K562 (cell line): Measurements from ENCODE around the gene SGO1. TPM values are rescaled to one million over a fixed set of nuclear protein-coding genes. Genes with fewer than 3 reads are reported as not detected.
A peak's percentile ranks its signal among the peaks of the same experiment; 100 is the strongest.

Experiments used
- CHD7 ChIP-seq: fragments of 200-600 bp; sonication (generic); IDR thresholded peaks from one replicate; pipeline ENCODE4 v1.6.1; 2012; ENCODE audit warnings: mild to moderate bottlenecking, low read depth, low read length, inconsistent platforms
- ELF1 ChIP-seq: fragments of 200-800 bp; sonication (Bioruptor generic); IDR thresholded peaks from 2 replicates; pipeline ENCODE4 v1.6.1; 2016; ENCODE audit warnings: missing genetic modification characterization, missing compliant biosample characterization
- RREB1 ChIP-seq: fragments of 250-450 bp; sonication (Bioruptor Pico); IDR thresholded peaks from 2 replicates; pipeline ENCODE4 v1.4.0; 2020
- ZBTB43 ChIP-seq: sonication (generic); formaldehyde crosslinking; IDR thresholded peaks from 2 replicates; pipeline ENCODE4 v1.8.0; 2023; ENCODE audit warnings: mild to moderate bottlenecking, missing genetic modification reagents
- ZBTB7A ChIP-seq: IDR thresholded peaks from 2 replicates; pipeline ENCODE4 v1.6.1; 2011; ENCODE audit warnings: low read depth, mild to moderate bottlenecking, low read length, moderate library complexity, borderline replicate concordance; ENCODE audit not compliant: control insufficient read depth
- ZNF583 ChIP-seq: fragments of 250-450 bp; sonication (Bioruptor Pico); IDR thresholded peaks from 2 replicates; pipeline ENCODE4 v1.4.0; 2020
- ZNF785 ChIP-seq: fragments of 250-450 bp; sonication (Bioruptor Pico); IDR thresholded peaks from 2 replicates; pipeline ENCODE4 v1.4.0; 2020; ENCODE audit warnings: mild to moderate bottlenecking
- polyA plus RNA-seq, 8 experiments: library from polyadenylated mRNA; depleted of rRNA in 4 of 8; stranded (reverse) in 5 of 8; unstranded in 3 of 8; fragments of >200 nt; fragmentation: Nextera tagmentation in 2 of 8; fragmentation: Illumina TruSeq in 1 of 8; extraction: Ambion mirVana in 2 of 8; extraction: Trizol in 1 of 8; gene quantifications; 2 replicates each; pipeline versions ENCODE4 v1.2.1 to v1.2.3, GENCODE V29; 2011 to 2014; ENCODE audit warnings: inconsistent platforms in 1 of 8, missing spikeins in 1 of 8
- total RNA-seq, 7 experiments: library from RNA; depleted of rRNA in 6 of 7; stranded (reverse); fragments of >200 nt in 6 of 7; fragmentation: Illumina TruSeq in 2 of 7; extraction: Trizol in 2 of 7; gene quantifications; 2 replicates each; pipeline versions ENCODE4 v1.2.1 to v1.2.3, GENCODE V29; 2011 to 2021; ENCODE audit warnings: low replicate concordance in 1 of 7

SGO1 gene
- total and polyA plus RNA-seq, 9 of the 15 experiments (the other 6 are each of a cell fraction or from before 2014, with no cell fraction given), result 13.7 to 57.3 (median 28.2) TPM

GRCh38 chr3:20185679-20186599 is at the start of gene SGO1 (continued):
- TF ChIP-seq ZBTB43 (no peak), CHD7 (no peak), ZNF785 (CRISPR knock-in tag) (no peak), RREB1 (CRISPR knock-in tag) (peak; percentile 51; the same call in 1 of the 2 replicates), ZNF583 (CRISPR knock-in tag) (peak; percentile 51; the same call in 1 of the 2 replicates), ELF1 (tag) (peak; percentile 87), ZBTB7A (peak; percentile 78)
